ENCODE results near the gene B3GNT9.

GRCh38 chr16:67128887-67129286, 21.9 kb downstream of the B3GNT9 start:
- TF ChIP-seq CTCF (IDR thresholded peaks at IDR 0.05) (no peak), POLR2A (IDR thresholded peaks at IDR 0.05) (no peak)
